Astrocyte of the hippocampus (primary cell): Measurements from ENCODE around the gene COG5.

Source experiments
- DNase-seq: peaks from one replicate; pipeline ENCODE4 v3.0.0; 2011; ENCODE audit warnings: low read depth, low spot score

Gene COG5

GRCh38 chr7:107186240-107186639 lies 377.5 kb downstream of the COG5 start:
- DNase-seq: no peak

- DNase-seq: no peak
These were observed 378.0 kb downstream of the COG5 start for GRCh38 chr7:107185716-107186115.

- no peak for DNase-seq
These were observed 382.5 kb downstream of the COG5 start for GRCh38 chr7:107181172-107181571.

GRCh38 chr7:107180378-107180777 lies 383.3 kb downstream of the COG5 start:
- DNase-seq: peak; percentile 76

- peak; percentile 52 for DNase-seq
These were observed 384.2 kb downstream of the COG5 start for GRCh38 chr7:107179326-107180164.

- DNase-seq: no peak
These were observed 389.9 kb downstream of the COG5 start for GRCh38 chr7:107173691-107174406.

- no peak for DNase-seq
These were observed 390.5 kb downstream of the COG5 start for GRCh38 chr7:107173191-107173590.

- DNase-seq: no peak
These were observed 391.3 kb downstream of the COG5 start for GRCh38 chr7:107172276-107173032.

GRCh38 chr7:107171496-107171895 lies 392.2 kb downstream of the COG5 start:
- no peak for DNase-seq

- DNase-seq: peak; percentile 21
These were observed 393.4 kb downstream of the COG5 start for GRCh38 chr7:107170051-107170915.

GRCh38 chr7:107169120-107170050 lies 394.3 kb downstream of the COG5 start:
- DNase-seq: peak; percentile 99

- DNase-seq: peak; percentile 100
These were observed 395.2 kb downstream of the COG5 start, which contains the start of gene HBP1 for GRCh38 chr7:107168233-107169119. Gene HBP1, plus strand, starts transcription at chr7:107169003. Its CDS starts 10,891 bp downstream, at chr7:107179894.

GRCh38 chr7:107167483-107168232 lies 396.1 kb downstream of the COG5 start:
- peak; percentile 83 for DNase-seq

- no peak for DNase-seq
These were observed 396.8 kb downstream of the COG5 start for GRCh38 chr7:107166736-107167426.

GRCh38 chr7:107165341-107165740 lies 398.4 kb downstream of the COG5 start:
- DNase-seq: no peak

GRCh38 chr7:107164092-107164491 lies 399.6 kb downstream of the COG5 start:
- DNase-seq: no peak

GRCh38 chr7:107162475-107162874 lies 401.2 kb downstream of the COG5 start:
- no peak for DNase-seq

- no peak for DNase-seq
These were observed 402.3 kb downstream of the COG5 start for GRCh38 chr7:107161415-107161814.
